Spinal cord (tissue), 10 donors: Measurements from ENCODE around the gene ZNF451. TPM values are rescaled to one million over a fixed set of nuclear protein-coding genes. Genes with fewer than 3 reads are reported as not detected.

Experiments used
- DNase-seq, 6 donors: peaks; one replicate each; pipeline versions ENCODE4 v3.0.0 to v3.0.0-alpha.2; 2013 to 2015; ENCODE audit warnings: low spot score in 6 of 6, low read depth in 4 of 6
- H3K27ac ChIP-seq: one replicate; pipeline ENCODE4 v1.5.1; 2013; ENCODE audit warnings: low read depth, low read length, control low read depth
- H3K27me3 ChIP-seq: one replicate; pipeline ENCODE4 v1.6.1; 2013; ENCODE audit warnings: low read length; ENCODE audit not compliant: control insufficient read depth, insufficient read depth
- H3K36me3 ChIP-seq: one replicate; pipeline ENCODE4 v1.6.1; 2013; ENCODE audit warnings: low read length; ENCODE audit not compliant: control insufficient read depth, insufficient read depth
- H3K4me1 ChIP-seq: one replicate; pipeline ENCODE4 v1.6.1; 2013; ENCODE audit warnings: low read length; ENCODE audit not compliant: control insufficient read depth, insufficient read depth
- H3K4me3 ChIP-seq: one replicate; pipeline ENCODE4 v1.5.1; 2013; ENCODE audit warnings: low read depth, low read length, control low read depth
- H3K9me3 ChIP-seq: one replicate; pipeline ENCODE4 v1.6.1; 2013; ENCODE audit warnings: low read length; ENCODE audit not compliant: control insufficient read depth, insufficient read depth
- WGBS: methylation state at CpG from one replicate; pipeline ENCODE4 v1.1.5; 2013; ENCODE audit warnings: missing lambda C conversion rate; ENCODE audit not compliant: insufficient coverage; 5-methylcytosine and 5-hydroxymethylcytosine counted together
- polyA plus RNA-seq, 2 donors: library from polyadenylated mRNA; unstranded; fragments of 120-200 nt; gene quantifications; one replicate each; pipeline ENCODE4 v1.2.1, GENCODE V29; 2013; ENCODE audit not compliant: insufficient read length in 2 of 2
- total RNA-seq, 2 donors: library from RNA; depleted of rRNA in 1 of 2; stranded (reverse); fragments of 120-200 nt in 1 of 2; fragments of >200 nt in 1 of 2; gene quantifications; one replicate each; pipeline versions ENCODE4 v1.2.3 to v1.2.4, GENCODE V29; 2013 to 2014
- donor health status: healthy.

Gene ZNF451
- total and polyA plus RNA-seq, 4 donors = 29.9 to 135 (median 44.7) TPM

DNA sequence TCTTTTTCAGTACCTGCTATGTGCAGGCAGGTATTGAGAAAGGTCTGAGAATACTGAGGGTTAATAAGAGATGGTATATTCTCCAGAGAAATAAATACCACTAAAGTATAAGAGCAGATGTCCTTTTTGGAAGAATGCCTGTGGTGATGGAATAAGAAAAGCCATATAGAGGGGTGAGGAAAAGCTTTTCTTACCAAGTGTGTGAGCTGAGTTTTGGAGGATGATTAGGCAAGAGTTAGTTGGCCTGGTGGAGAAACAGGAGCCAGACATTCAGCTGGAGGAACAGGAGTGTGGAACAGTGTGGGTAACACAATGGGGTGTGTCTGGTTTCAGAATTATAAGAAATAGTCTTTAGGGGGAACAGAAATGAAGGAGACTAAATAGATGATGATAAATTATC, 19.9 kb downstream of the ZNF451 start:
- no peak overlapping the region for H3K4me3 ChIP-seq
- peak in 1 of 6 donors; percentile 21 for DNase-seq
- no peaks in the 10 kb centered on the region for H3K9me3 ChIP-seq
- no peaks in the 10 kb centered on the region for H3K27me3 ChIP-seq
- no peak overlapping the region for H3K27ac ChIP-seq
- no peaks in the 10 kb centered on the region for H3K4me1 ChIP-seq
- peaks cover 5% of the 10 kb centered on the region for H3K36me3 ChIP-seq

DNA sequence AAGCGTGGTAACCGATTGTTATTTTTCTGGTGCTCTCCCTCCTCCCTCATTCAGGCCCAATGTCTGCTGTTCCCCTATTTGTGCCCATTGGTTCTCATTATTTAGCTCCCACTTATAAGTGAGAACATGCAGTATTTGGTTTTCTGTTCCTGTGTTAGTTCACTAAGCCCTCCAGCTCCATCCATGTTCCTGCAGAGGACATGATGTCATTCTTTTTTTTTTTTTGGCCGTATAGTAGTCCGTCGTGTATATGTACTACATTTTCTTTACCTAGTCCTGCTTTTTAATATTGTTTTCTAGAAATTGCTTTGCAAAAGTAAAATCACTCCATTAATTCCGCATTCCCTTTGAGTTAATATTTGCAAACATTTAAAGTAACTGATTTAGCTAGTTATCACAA, 23.1 kb downstream of the ZNF451 start:
- Histone ChIP-seq H3K4me3 (no peak overlapping the region), H3K36me3 (no peaks in the 10 kb centered on the region), H3K9me3 (no peaks in the 10 kb centered on the region), H3K4me1 (no peaks in the 10 kb centered on the region), H3K27ac (no peak overlapping the region), H3K27me3 (no peaks in the 10 kb centered on the region)
- WGBS = no CpG with 5 or more reads among the region's 6 CpGs
- no peak for DNase-seq

DNA sequence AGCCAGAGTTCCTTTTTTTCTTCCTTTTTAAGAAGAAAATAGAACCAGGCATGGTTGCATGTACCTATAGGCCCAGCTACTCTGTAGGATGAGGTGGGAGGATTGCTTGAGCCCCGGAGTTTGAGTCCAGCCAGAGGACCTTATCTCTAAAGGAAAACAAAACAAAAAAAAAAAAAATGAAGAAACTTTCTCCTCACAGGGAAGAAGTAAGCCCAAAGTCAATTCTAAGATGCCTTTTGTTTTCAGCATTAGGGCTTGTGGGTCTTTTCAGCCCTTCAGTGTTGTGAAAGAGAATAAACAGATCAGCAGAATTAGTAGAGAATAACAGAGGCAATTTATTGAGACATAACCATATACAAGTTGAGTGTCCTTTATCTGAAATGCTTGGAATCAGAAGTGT, 26.8 kb downstream of the ZNF451 start:
- DNase-seq = no peak
- no peaks in the 10 kb centered on the region for H3K36me3 ChIP-seq
- no peaks in the 10 kb centered on the region for H3K4me1 ChIP-seq
- WGBS = no CpG with 5 or more reads among the region's 1 CpG
- H3K4me3 ChIP-seq = no peak overlapping the region
- H3K27ac ChIP-seq = no peak overlapping the region
- H3K27me3 ChIP-seq = no peaks in the 10 kb centered on the region
- H3K9me3 ChIP-seq = no peaks in the 10 kb centered on the region

DNA sequence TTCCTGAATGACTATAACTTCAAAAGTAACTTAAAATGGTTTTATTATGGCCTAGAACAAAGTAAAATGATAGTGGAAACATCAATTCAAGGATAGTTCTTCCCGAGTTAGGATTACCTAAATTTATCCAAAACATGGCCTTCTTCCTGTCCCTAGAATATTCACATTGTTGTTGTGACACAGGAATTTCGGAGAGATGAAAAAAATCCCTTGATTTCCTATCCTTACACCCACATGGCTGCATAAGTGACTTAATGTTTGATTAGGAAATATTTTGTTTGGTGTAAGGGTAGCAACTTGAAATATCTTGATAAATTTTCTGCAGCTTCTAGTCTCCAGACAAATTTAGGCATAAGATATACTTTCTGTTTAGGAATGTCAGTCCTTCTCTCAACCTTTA, 27.8 kb downstream of the ZNF451 start:
- Histone ChIP-seq H3K4me1 (no peaks in the 10 kb centered on the region), H3K27ac (no peak overlapping the region), H3K36me3 (no peaks in the 10 kb centered on the region), H3K27me3 (no peaks in the 10 kb centered on the region), H3K4me3 (no peak overlapping the region), H3K9me3 (no peaks in the 10 kb centered on the region)
- WGBS = no CpG with 5 or more reads among the region's 2 CpGs
- no peak for DNase-seq

- no peak overlapping the region for H3K4me3 ChIP-seq
- no peak overlapping the region for H3K27ac ChIP-seq
- no peaks in the 10 kb centered on the region for H3K36me3 ChIP-seq
- DNase-seq = no peak
- no peaks in the 10 kb centered on the region for H3K4me1 ChIP-seq
- 86% methylated on average over 1 of the region's 1 CpG for WGBS
- peaks cover 2% of the 10 kb centered on the region for H3K9me3 ChIP-seq
- H3K27me3 ChIP-seq = no peaks in the 10 kb centered on the region
Measured at GRCh38 chr6:57123111-57123510, 33.1 kb downstream of the ZNF451 start.

- Histone ChIP-seq H3K9me3 (peaks cover 2% of the 10 kb centered on the region), H3K27me3 (no peaks in the 10 kb centered on the region), H3K4me3 (no peak overlapping the region), H3K27ac (no peak overlapping the region), H3K4me1 (no peaks in the 10 kb centered on the region), H3K36me3 (no peaks in the 10 kb centered on the region)
- peak in 1 of 6 donors; percentile 3 for DNase-seq
Measured at GRCh38 chr6:57127763-57128162, 37.8 kb downstream of the ZNF451 start.

DNA sequence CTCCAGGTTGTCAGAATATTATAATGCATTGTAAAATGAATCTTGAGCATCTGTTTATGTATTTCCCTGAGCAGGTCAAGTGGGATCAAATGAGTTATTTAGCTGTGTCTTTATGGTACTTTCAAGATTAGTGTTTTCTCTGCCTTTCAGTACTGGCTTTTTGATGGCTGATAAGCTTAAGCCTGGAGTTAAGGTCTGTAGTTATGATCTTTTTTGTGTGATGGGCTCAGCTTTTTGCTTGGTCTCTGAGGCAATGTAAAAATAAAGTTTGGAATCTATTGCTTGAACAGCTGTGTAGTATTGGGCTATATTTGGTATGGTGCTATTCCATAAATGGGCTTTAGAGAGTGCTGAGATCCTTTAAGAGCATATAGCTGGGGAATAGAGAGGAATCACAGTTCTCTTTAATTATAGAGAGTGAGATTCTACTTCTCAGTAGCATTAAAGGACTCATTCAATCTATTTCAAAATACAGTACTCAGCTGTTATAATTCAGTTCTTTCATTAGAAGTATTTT, 40.7 kb downstream of the ZNF451 start:
- DNase-seq = peak in 2 of 6 donors; percentile 8 to 35
- no peaks in the 10 kb centered on the region for H3K4me1 ChIP-seq
- no peaks in the 10 kb centered on the region for H3K27me3 ChIP-seq
- H3K9me3 ChIP-seq = no peaks in the 10 kb centered on the region
- no peak overlapping the region for H3K4me3 ChIP-seq
- H3K27ac ChIP-seq = no peak overlapping the region
- H3K36me3 ChIP-seq = peaks cover 4% of the 10 kb centered on the region

DNA sequence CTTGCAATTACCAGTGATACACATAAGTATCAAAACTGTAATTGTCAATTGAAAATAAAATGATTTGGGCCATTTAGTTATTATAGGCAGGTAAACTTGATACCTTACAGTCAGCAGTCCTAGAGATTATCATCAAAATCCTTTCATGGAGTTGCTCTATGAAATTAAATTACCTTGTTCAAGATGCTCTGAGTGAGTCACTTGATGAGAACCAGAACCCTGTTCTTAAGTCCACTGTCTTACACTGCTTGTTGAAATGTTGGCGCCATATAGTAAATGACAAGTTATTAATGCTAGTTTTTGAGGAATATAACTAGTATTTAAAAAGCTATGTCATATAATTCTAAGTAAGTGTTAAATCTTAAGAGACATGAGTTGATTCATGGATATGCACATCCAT, 45.0 kb downstream of the ZNF451 start:
- no peak for DNase-seq
- WGBS = no CpG with 5 or more reads among the region's 1 CpG

DNA sequence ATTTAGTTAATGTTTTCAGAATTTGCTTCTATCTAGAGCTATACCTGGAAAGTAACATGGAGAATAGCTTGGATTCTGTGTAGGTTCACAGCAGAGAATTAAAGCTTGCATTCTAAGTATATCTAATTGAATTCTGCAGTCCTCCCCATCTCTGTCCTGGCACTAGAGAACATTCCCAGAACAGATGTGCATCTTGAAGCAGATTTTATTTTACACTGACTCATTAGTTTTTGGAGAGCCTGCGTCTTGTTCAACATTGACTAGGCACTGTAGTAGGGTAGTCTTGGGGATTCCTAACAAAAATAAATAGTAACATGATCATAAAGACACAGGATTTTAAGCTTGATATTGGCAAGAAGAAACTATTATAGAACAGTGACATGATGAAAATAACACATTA, 45.9 kb downstream of the ZNF451 start:
- Histone ChIP-seq H3K27ac (no peak overlapping the region), H3K4me3 (no peak overlapping the region), H3K27me3 (no peaks in the 10 kb centered on the region), H3K4me1 (no peaks in the 10 kb centered on the region), H3K9me3 (no peaks in the 10 kb centered on the region), H3K36me3 (peaks cover 4% of the 10 kb centered on the region)
- no CpG with 5 or more reads among the region's 1 CpG for WGBS
- DNase-seq = peak in 1 of 6 donors; percentile 1

More for the DNA sequence above, 45.0 kb downstream of the ZNF451 start:
- Histone ChIP-seq H3K36me3 (peaks cover 4% of the 10 kb centered on the region), H3K27me3 (no peaks in the 10 kb centered on the region), H3K4me3 (no peak overlapping the region), H3K27ac (no peak overlapping the region), H3K4me1 (no peaks in the 10 kb centered on the region), H3K9me3 (no peaks in the 10 kb centered on the region)

GRCh38 chr6:57137350-57137749, 47.4 kb downstream of the ZNF451 start:
- DNase-seq = no peak
- WGBS = no CpG with 5 or more reads among the region's 2 CpGs

More at GRCh38 chr6:57137350-57137749, 47.4 kb downstream of the ZNF451 start:
- H3K4me1 ChIP-seq = no peaks in the 10 kb centered on the region
- H3K4me3 ChIP-seq = no peak overlapping the region
- H3K27me3 ChIP-seq = no peaks in the 10 kb centered on the region
- peaks cover 4% of the 10 kb centered on the region for H3K36me3 ChIP-seq
- no peak overlapping the region for H3K27ac ChIP-seq
- no peaks in the 10 kb centered on the region for H3K9me3 ChIP-seq
